ENCODE results near the gene CSE1L.

GRCh38 chr20:49140834-49141233, 94.7 kb downstream of the CSE1L start:
- TF ChIP-seq MAX (IDR thresholded peaks at IDR 0.05; ENCODE audit: low read depth, low read length), result no peak
- TF ChIP-seq MYC (IDR thresholded peaks at IDR 0.05; ENCODE audit: low read depth, low read length), result no peak

Data from NB4 (cell line).